SIG-M5 treated with dmso at 0.1 percent for 504 hours (cell line): Measurements from ENCODE around the gene MS4A5.
"Not testable (repeated sequence)": the region's sequence is repeated elsewhere in the genome, so short reads cannot be mapped to it uniquely, and the experiment has no call there.

Source experiments
- DNase-seq: peaks from one replicate; lab custom pipeline; 2025; ENCODE audit not compliant: unreplicated experiment; lab: John Stamatoyannopoulos, UW

Gene MS4A5

GRCh38 chr11:60429272-60429671, at the start of gene MS4A5:
Gene MS4A5 (plus strand): TSS chr11:60429572. CDS start chr11:60429675, 103 bp downstream.
- DNase-seq, result no peak

- peak; percentile 96 for DNase-seq
These were observed 40.0 kb upstream of the MS4A5 start for GRCh38 chr11:60389279-60389910.

GRCh38 chr11:60390419-60390818, 39.0 kb upstream of the MS4A5 start:
- DNase-seq, result peak; percentile 26

GRCh38 chr11:60392361-60392760, 37.0 kb upstream of the MS4A5 start:
- no peak for DNase-seq

GRCh38 chr11:60393016-60393415, 36.4 kb upstream of the MS4A5 start:
- no peak for DNase-seq

GRCh38 chr11:60394666-60395380, 34.5 kb upstream of the MS4A5 start:
- no peak for DNase-seq

- DNase-seq, result peak; percentile 84
These were observed 33.0 kb upstream of the MS4A5 start, which contains the start of gene MS4A14 for GRCh38 chr11:60396382-60396781. Gene MS4A14 (plus strand): TSS chr11:60396459. CDS start chr11:60396579, 120 bp downstream.

- peak; percentile 88 for DNase-seq
These were observed 32.6 kb upstream of the MS4A5 start for GRCh38 chr11:60396799-60397198.

GRCh38 chr11:60420015-60420414, 9.4 kb upstream of the MS4A5 start:
- no peak for DNase-seq

GRCh38 chr11:60422609-60423008, 6.8 kb upstream of the MS4A5 start:
- DNase-seq, result no peak

GRCh38 chr11:60428517-60428916, 855 bp upstream of the MS4A5 start:
- DNase-seq, result no peak

GRCh38 chr11:60431251-60431650, 1.9 kb downstream of the MS4A5 start:
- DNase-seq, result no peak

GRCh38 chr11:60433401-60433800, 4.0 kb downstream of the MS4A5 start:
- DNase-seq, result no peak

- no peak for DNase-seq
These were observed 17.7 kb downstream of the MS4A5 start for GRCh38 chr11:60447070-60447469.

GRCh38 chr11:60447846-60448245, 18.5 kb downstream of the MS4A5 start:
- DNase-seq, result no peak

- DNase-seq, result not testable (repeated sequence)
These were observed 21.8 kb downstream of the MS4A5 start for GRCh38 chr11:60451185-60451584.

GRCh38 chr11:60454212-60454611, 24.8 kb downstream of the MS4A5 start:
- DNase-seq, result no peak

- no peak for DNase-seq
These were observed 26.2 kb downstream of the MS4A5 start, which contains the start of gene MS4A1 for GRCh38 chr11:60455531-60456042. Gene MS4A1 (plus strand): TSS chr11:60455847. CDS start chr11:60462375, 6,528 bp downstream.

- DNase-seq, result no peak
These were observed 28.2 kb downstream of the MS4A5 start for GRCh38 chr11:60457576-60457975.

GRCh38 chr11:60459345-60459744, 30.0 kb downstream of the MS4A5 start:
- no peak for DNase-seq

GRCh38 chr11:60468829-60469228, 39.5 kb downstream of the MS4A5 start:
- DNase-seq, result no peak

GRCh38 chr11:60469723-60470122, 40.4 kb downstream of the MS4A5 start:
- DNase-seq, result no peak
